Measurements from ENCODE around the gene ABHD2.

GRCh38 chr15:89139613-89140499 lies 51.6 kb downstream of the ABHD2 start:
- TF ChIP-seq, protein P1, sequence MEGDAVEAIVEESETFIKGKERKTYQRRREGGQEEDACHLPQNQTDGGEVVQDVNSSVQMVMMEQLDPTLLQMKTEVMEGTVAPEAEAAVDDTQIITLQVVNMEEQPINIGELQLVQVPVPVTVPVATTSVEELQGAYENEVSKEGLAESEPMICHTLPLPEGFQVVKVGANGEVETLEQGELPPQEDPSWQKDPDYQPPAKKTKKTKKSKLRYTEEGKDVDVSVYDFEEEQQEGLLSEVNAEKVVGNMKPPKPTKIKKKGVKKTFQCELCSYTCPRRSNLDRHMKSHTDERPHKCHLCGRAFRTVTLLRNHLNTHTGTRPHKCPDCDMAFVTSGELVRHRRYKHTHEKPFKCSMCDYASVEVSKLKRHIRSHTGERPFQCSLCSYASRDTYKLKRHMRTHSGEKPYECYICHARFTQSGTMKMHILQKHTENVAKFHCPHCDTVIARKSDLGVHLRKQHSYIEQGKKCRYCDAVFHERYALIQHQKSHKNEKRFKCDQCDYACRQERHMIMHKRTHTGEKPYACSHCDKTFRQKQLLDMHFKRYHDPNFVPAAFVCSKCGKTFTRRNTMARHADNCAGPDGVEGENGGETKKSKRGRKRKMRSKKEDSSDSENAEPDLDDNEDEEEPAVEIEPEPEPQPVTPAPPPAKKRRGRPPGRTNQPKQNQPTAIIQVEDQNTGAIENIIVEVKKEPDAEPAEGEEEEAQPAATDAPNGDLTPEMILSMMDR (IDR thresholded peaks at IDR 0.05): peak; percentile 61
- TF ChIP-seq ZFX (IDR thresholded peaks at IDR 0.05; ENCODE audit: borderline replicate concordance): no peak

Data from 22Rv1 (cell line).